Keratinocyte (primary cell): ENCODE results near the gene ARHGDIA.
A peak's percentile ranks its signal among the peaks of the same experiment; 100 is the strongest.

Source experiments
- CTCF ChIP-seq, 3 experiments: IDR thresholded peaks in 1 of 3; conservative IDR thresholded peaks in 1 of 3; optimal IDR thresholded peaks in 1 of 3; 2 replicates in 2 of 3; 3 replicates in 1 of 3; pipeline versions ENCODE3 to v1.5.1; 2011; ENCODE audit warnings: low read length in 3 of 3, mild to moderate bottlenecking in 3 of 3, moderate library complexity in 2 of 3, control low read depth in 1 of 3, inconsistent platforms in 1 of 3; ENCODE audit not compliant: insufficient read depth in 2 of 3; ENCODE audit errors: extremely low read depth in 1 of 3
- EZH2 ChIP-seq: IDR thresholded peaks from one replicate; pipeline ENCODE4 v1.6.1; 2012; ENCODE audit warnings: inconsistent platforms, mild to moderate bottlenecking, low read length, moderate library complexity

GRCh38 chr17:81907219-81908145, 36.3 kb upstream of the ARHGDIA start:
- TF ChIP-seq CTCF (optimal IDR thresholded peaks at IDR 0.05 in 1 of 3, IDR thresholded peaks at IDR 0.05 in 1 of 3, conservative IDR thresholded peaks at IDR 0.05 in 1 of 3; ENCODE audit: extremely low read depth in 1 of 3, insufficient read depth in 2 of 3, low read length in 3 of 3) (peak in 1 of 3 experiments; percentile 20), EZH2 (no peak)
